ENCODE data around the gene TRIM29. TPM values are rescaled to one million over a fixed set of nuclear protein-coding genes. Genes with fewer than 3 reads are reported as not detected.

The TRIM29 gene
- total and polyA plus RNA-seq, 2 experiments from 2014 or later, result 0.28 TPM; not detected in 1

DNA sequence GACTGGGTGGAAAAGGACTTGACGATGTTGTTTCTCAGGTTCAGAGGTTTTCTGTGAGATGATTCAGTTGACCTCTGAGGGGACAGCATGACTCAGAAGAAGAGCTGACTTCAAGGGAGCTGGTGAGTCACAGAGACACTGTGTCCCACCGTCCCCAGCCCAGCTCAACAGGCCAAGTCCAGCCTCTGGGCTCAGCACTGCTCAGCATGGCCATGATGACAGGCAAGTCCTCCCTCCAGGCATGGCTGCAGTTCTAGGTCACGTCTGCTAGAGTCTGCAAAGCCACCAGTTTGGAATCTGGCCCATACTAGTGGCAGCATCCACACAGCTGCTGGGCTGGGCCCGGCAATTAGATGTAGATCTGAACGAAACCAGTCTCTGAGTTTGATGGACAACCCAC, 12.9 kb downstream of the TRIM29 start:
- H4K20me1 ChIP-seq (replicated peaks; ENCODE audit: insufficient read depth), result no peaks in the 10 kb centered on the region
- H3K4me3 ChIP-seq, result no peak overlapping the region
- H2AFZ ChIP-seq, result no peak overlapping the region
- peaks cover 2% of the 10 kb centered on the region; the same call in 2 of the 3 replicates for H3K9me3 Mint-ChIP-seq
- TF ChIP-seq ZNF462 (CRISPR knock-in tag; IDR thresholded peaks at IDR 0.05) (no peak), REST (IDR thresholded peaks at IDR 0.05; ENCODE audit: unreplicated experiment) (no peak), ZNF331 (CRISPR knock-in tag; IDR thresholded peaks at IDR 0.05; ENCODE audit: low read depth) (no peak), STAT1 (IDR thresholded peaks at IDR 0.05; ENCODE audit: unreplicated experiment) (no peak), EZH2phosphoT487 (IDR thresholded peaks at IDR 0.05; ENCODE audit: unreplicated experiment) (no peak), ETS1 (IDR thresholded peaks at IDR 0.05) (no peak), POLR2AphosphoS5 (IDR thresholded peaks at IDR 0.05; ENCODE audit: low read depth) (no peak), CREB1 (CRISPR knock-in tag; IDR thresholded peaks at IDR 0.05; ENCODE audit: low read depth) (no peak), JUNB (IDR thresholded peaks at IDR 0.05; ENCODE audit: unreplicated experiment) (no peak), NANOG (IDR thresholded peaks at IDR 0.05; ENCODE audit: borderline replicate concordance) (no peak), CTCF (conservative IDR thresholded peaks at IDR 0.05; ENCODE audit: low read depth in 2 of 2) (no peak), EZH2 (IDR thresholded peaks at IDR 0.05; ENCODE audit: low read depth, unreplicated experiment) (no peak), ZNF114 (CRISPR knock-in tag; IDR thresholded peaks at IDR 0.05) (no peak)
- H3K4me2 ChIP-seq, result no peak overlapping the region
- no peaks in the 10 kb centered on the region for H3K27me3 ChIP-seq (ENCODE audit: insufficient read depth)
- H3K36me3 Mint-ChIP-seq (ENCODE audit: low read depth), result no peaks in the 10 kb centered on the region; the same call in 2 of the 3 replicates
- H3K4me1 ChIP-seq (ENCODE audit: insufficient read depth), result no peaks in the 10 kb centered on the region
- H3K36me3 ChIP-seq (ENCODE audit: insufficient read depth), result no peaks in the 10 kb centered on the region
- DNase-seq (ENCODE audit: low spot score), result no peak
- peaks cover 15% of the 10 kb centered on the region for H3K27me3 Mint-ChIP-seq (ENCODE audit: insufficient read depth, low read depth, poor library complexity)
- H3K79me2 ChIP-seq (replicated peaks; ENCODE audit: insufficient read depth), result no peaks in the 10 kb centered on the region
- H3K9me2 ChIP-seq (ENCODE audit: insufficient read depth), result no peaks in the 10 kb centered on the region
- no peak overlapping the region for H3K27ac ChIP-seq (ENCODE audit: low read depth)
- H3F3A ChIP-seq (replicated peaks; ENCODE audit: low read depth), result no peaks in the 10 kb centered on the region
- H3K27ac Mint-ChIP-seq, result no peak overlapping the region
- no peak for ATAC-seq
- no peak overlapping the region for H3K4me3 Mint-ChIP-seq
- H3K4me1 Mint-ChIP-seq, result 0 out of 3 replicates have a peak, but pooled peaks cover 2% of the 10 kb centered on the region
